AG08396 (cell line): ENCODE results near the gene C1QB.

ENCODE experiments used
- DNase-seq: peaks from one replicate; pipeline ENCODE4 v3.0.0; 2012; ENCODE audit warnings: low spot score, mixed read lengths

The C1QB gene, protein sequence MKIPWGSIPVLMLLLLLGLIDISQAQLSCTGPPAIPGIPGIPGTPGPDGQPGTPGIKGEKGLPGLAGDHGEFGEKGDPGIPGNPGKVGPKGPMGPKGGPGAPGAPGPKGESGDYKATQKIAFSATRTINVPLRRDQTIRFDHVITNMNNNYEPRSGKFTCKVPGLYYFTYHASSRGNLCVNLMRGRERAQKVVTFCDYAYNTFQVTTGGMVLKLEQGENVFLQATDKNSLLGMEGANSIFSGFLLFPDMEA

DNA sequence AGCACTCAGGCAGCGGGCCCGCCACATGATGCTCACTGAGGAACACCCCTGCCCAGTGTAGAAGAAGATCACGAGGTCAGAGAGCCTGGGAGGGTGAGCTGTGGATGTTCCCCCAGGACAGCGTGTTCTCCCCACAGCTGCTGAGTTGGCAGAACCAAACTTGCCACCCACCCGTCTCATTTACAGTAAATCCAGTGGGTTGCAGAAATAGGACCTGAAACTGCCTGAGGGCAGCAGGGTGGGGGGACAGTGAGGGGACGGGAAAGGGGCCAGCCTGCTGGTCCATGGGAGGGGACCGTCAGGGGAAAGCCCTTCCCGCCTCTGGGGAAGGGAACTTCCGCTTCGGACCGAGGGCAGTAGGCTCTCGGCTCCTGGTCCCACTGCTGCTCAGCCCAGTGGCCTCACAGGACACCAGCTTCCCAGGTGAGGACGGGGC is at the start of gene C1QB:
TSS of gene C1QB (plus strand) at position 356 of the 436 bp plus-strand sequence. CDS start 6,227 bp downstream, outside the sequence.
- DNase-seq: no peak

DNA sequence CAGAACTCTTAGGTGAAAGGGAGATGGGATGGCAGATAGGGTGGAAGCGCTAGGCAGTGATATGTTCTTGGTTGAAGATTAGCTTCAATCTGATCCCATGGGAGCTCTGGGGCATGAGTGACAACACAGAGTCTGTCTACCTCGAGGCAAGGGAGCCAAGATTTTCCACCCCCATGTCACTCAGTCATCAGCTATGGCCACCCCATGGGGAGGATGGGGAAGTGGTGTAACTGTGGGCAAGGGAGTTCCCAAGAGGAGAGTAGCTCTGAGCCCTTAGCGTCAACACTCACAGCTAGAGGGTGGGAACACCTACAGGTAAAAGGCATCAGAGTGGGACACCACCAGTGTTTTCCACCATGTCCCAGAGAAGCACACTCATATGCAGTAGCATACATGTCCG is 46.9 kb upstream of the C1QB start:
- no peak for DNase-seq

DNA sequence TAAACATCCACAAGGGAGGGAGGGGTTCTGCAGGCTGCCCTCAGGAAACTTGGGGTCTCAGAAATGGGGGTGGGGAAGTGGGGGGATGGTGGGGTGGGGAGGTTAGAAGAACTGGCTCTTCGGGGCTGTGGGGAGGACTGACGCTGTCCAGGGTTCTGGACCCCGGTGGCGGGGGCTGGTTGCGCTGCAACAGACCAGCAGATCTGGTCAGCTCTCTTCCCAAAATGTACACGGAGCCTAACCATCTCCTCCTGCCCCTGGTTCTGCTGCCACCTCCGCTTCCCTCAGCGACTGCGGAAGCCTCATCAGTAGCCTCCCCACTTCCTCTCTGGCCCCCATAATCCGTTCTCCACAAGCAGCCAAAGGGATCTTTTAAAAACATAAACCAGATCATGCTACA is 45.9 kb upstream of the C1QB start:
- peak; percentile 40 for DNase-seq

DNA sequence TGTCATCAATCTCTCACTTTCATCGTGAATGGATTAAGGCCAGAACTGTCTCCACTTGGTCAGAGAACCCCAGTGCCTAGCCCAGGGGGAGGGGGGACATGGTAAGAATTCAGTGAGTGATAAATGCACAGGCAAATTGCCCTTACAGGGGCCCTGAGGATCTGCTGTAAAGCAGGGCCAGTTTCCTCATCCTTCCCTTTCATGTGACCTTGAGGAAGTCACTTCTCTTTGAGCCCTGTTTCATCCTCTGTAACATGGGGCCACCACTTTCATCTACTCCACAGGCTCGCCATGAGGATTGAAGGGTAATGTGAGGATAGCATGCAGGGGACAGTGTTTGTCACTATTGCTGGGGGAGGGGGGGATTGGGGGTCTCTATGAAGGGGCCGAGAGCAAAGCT is 44.7 kb upstream of the C1QB start:
- no peak for DNase-seq

DNA sequence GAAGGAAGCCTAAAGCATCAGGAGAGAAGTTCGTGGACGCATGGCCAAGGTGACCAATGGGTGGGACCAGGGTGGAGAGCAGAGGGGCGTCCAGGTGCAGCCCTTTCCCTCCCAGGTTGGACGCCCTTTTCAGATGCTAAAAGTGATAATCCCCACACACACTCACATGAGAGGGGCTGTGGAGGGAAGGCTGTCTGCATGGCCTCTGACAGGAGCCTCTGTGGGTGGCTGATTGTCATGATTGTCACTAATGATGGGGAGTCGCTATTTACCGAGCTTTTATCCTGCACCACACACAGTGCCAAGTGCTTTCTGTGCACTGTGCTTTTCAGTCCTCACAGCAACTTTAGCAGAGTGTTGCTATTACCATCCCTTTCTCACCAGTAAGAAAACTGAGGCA is 43.7 kb upstream of the C1QB start:
- DNase-seq: no peak

DNA sequence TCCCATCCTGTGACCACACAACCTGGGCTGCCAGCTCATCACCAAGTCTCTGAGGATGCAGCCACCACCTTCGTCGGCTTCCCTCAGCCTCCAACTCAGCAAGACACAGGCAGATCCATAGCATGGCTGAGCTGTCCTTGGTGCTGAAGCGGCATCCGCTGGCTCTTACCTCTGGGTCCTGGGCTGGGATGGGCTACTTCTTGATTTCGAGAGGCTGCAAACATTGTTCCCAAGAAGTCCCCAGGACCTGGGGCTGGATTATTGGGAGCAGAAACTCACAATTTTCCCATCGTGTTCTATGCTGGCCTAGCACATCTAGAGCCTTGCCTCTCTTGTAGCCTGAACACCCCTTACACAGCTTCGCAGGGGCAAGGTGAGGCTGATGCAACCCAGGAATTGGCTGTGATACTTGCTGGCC is 41.5 kb upstream of the C1QB start:
- peak; percentile 56 for DNase-seq

DNA sequence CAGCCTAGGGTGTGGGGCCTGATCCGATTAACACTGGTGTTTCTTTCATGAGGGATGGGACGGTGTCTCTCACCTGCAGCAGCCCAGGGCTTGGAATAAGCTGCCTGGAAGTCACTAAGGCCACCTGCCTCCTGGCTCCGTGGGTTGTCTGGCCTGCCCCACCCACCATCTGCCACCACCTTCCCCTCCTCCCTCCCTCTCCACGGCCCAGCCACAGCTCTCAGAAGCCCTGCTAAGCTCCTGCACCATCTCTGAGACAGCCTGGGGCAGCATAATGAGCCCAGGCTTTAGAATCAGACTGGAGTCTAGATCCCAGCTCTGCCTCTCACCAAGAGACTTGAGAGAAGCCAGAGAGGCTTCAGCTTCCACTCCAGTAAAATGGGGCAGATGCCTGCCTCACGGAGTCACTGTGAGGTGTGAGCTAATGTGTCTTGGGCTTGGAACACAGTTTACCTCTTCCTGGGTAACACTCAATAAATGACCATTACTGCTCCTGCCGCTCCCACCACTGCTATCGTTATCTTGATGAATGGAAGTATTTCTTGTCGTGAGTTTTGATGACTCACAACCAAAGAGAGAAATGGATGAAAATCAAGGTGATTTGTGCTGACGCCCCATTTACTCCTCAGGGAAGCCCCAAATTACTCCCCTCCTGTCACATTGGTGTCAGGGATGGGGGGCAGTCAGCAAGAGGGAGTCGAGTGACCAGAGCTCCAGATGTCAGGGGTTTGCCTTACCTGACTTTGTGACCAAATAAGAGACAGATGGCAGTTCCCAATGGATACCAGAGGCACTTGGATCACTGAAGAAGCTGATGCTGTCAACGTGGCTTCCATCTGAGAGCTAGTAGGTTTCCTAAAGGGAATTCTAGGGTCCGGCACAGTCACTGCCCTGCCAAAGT is 40.1 kb upstream of the C1QB start:
- DNase-seq: no peak

DNA sequence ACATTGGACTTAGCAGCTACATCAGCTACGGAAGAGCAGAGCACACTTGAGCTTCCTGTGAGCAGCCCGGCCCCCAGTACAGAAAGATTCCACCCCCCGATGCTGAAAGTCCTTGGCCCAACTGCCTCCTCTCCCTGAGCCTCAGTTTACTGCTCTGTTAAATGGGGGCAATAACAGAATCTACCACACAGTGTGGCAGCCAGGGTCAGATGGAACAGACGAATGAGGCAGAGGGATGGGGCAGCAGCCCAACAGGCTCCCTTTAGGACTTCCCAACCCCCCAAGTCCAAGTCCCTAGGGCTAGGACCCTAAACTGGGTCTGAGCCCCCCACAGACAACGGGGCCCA is 39.5 kb upstream of the C1QB start:
- DNase-seq: no peak

DNA sequence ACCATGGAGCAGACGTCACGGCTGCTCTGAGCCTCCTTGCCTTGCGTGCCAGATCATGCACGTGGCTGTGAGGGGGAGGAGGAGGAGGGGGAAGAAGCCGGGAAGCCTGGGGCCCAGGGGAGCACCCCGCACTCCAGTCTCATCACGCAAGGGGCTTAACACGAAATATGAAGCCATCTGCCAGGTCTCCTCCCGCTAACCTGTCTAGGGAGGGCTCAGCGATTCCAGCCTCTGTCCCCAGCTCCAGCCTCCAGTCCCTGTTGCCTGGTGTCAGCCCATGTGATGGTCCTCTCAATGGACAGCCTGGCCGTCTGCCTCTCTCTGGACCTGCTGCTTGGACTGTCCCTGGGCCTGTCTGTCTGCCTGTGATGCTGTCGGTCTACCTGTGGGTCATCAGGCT is 39.1 kb upstream of the C1QB start:
- DNase-seq: no peak

DNA sequence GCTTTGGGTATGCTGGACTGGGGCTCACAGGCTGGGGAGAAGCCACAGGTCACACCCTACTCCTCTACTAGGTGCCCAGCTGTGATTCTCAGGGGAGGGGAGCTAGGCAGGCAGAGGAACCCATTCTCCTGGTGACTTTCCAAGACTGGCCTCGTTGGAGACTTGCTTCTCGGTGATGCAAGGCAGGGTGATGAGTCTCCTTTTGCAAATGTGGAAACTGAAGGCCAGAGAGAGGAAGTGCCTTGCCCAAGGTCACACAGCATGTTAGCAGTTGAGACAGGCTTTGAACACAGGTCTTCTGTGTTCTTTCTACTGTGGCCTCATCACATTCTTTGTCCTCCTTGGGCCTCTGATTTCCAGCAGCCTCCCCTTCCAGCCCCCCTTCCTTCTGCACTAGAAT is 37.1 kb upstream of the C1QB start:
- no peak for DNase-seq

DNA sequence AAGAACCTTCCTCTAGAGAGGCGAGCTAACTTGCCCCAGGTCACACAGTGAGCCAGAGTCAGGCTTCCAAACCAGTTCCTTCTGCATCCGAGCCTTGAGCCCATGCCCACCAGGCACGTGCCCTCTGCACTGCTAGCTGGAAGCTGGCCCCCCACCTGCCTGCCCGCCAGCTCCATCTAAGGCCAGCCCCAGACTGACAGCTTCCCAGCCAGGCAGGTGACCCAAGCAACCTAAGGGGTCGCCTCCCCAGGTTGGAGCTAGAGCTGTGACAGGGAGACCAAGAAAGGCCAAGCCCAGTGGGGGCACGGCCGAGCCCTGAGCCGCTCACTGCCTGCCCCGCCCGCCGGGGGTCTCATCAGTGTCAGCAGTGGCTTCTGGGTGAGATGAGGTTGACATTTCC is 36.5 kb upstream of the C1QB start:
- no peak for DNase-seq

DNA sequence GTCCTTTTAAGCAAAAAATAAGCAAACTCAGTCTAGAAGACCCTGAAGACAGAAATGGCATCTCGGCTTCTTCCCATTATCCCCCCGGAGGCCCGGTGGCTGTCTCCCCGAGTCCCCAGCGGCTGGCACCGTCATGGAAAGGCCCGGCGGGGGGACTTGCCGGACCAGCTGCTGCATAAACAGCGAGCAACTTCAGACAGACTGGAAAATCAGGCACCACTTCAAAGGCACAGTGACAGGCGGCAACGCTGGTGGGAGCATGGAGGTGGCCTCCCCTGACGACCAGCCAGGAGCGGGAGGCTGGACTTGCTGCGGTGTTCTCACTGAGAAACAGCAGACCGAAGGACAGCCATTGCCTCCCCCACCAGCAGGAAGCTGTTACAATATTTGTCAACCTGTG is 35.0 kb upstream of the C1QB start:
- DNase-seq: no peak

DNA sequence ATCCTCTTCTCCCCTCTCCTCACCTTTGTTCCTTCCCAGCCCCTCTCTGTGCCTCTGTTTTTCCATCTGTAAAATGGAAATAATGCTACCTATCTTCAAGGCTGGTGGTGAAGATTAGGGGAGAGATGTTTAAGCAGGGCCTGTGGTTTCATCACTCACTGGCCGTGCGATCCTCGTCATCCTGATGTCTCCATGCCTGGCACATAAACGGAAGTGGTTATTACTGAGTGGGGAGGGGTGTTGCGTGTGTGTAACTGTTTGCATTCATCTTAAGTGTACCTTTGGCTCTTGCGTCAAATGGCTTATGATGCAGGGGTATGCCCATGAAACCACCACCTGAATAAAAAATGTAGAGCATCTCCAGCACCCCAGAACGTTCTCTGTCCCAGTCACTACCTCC is 33.8 kb upstream of the C1QB start:
- DNase-seq: no peak

DNA sequence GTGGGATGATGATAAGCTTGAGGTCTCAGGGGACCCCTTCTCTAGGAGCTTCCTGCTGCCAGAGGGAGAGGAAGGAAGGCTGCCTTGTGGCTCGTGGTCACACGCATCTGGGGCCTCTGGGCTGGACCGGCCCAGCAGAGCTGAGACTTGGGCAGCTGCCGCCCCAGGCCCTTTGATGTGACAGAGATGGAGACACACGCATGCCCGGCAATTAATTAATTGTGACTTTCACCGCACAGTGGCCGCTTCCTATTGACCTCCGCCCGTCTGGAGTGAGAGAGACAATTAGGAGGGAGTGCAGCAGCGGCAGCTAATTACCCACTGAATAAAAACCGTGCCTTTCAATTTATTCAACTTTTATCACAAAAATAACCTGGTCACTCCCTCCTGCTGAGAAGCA is 33.2 kb upstream of the C1QB start:
- no peak for DNase-seq

DNA sequence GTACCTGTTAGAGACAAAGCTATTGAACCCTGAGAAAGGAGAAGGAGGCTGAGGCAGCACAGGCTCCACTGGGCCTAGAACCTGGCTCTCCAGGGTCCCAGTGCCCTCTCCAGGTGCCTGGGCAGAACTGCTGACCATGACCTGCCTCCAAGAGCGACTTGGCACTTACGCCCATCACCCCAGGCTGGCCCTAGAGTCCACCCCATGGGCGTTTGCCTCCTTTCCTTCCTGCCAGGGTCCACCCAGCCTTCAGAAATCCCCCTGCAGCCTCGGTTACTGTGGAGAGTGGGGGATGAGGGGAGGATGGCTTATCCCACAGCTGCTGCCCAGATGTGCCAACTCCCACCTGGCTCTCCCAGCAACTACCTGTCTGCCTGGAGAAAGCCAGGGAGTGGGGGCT is 31.3 kb upstream of the C1QB start:
- DNase-seq: no peak

DNA sequence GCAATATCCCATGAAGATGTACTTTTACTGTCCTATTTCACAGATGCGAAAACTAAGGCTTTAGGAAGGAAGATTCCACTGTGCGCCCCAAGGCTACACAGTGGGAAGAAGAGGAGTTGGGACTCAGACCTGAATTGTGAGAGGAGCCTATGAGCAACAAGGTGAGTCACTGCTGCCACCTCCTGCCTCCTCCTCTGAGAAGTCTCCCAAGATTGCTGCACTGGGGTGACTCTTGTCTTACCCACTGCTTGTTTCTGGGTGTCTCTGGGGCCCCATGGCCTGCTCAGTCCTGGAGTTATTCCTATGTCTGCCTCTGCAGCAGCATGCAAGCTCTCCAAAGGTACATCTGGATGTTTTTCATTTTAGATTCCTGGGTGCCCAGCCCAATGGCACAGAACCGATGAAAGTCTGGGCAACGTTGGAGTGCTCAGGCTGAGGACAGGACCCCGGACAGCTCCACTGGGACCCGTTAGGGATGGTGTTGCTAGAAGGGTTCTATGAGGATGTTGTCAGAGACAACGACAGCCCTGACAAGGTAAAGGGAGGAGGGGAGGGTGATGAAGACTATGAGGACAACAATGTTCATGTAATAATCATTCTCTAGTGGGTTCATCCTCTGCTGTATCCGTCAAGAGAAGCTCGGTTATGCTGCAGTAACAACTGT is 27.6 kb upstream of the C1QB start:
- DNase-seq: no peak

DNA sequence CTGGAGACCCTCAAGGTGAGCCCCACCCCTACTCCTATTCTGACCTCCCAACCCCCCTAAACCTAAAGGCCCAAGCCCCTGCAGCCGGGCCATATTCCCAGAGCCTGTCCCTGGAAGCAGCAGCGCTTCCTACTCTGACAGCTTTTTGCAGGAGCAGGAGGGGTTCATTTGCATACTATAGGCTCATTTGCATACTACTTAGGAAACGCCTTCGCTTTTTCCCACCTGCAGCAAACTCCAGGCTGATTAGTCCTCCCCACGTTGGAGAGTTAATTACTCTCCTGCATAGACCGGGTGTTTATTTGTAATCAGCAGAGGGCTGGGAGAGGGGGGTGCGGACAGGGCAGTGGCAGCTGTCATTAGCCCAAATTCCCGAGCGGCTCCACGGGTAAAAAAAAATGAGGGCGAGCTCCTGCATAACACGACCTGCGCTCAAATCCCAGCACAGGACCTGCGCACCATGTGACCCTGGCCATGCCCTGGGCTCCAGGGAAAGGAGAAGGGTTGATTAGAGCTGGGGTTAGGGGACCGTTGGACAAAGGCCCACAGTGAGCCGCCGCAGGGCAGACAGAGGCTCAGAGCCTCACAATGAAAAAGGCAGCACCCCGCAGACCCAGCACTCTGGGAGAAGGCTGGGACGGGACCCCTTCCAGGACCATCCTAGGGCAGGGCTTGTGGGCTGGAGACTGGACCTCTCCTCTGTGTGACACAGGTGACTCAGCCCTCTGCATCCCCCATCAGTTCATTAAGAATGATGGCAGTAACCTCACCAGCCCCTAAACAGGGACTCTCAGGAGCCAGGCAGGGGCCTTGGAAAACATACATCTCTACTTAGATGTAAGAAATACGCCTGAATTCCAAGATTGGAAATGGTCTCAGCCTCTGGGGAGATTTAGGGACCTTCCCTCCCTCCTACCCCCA is 26.5 kb upstream of the C1QB start:
- no peak for DNase-seq

DNA sequence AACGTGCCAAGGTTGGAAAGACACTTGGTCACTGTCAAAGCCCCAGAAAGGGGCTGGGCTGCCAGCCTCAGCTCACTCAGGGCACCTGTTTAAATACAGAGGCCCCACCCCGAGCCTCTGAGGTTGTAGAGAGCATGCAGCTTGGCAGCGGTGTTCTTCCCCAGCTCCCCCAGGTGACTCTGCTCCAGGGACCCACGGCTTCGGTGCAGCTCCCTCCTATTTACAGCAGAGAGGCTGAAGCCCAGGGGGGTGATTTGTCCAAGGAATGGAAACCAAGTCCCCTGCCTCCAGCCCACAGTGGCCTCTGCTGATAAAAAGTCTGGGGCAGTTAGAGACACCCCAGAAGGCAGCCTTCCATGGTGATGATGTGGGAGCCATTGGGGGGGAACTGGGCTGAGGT is 25.7 kb upstream of the C1QB start:
- DNase-seq: no peak

DNA sequence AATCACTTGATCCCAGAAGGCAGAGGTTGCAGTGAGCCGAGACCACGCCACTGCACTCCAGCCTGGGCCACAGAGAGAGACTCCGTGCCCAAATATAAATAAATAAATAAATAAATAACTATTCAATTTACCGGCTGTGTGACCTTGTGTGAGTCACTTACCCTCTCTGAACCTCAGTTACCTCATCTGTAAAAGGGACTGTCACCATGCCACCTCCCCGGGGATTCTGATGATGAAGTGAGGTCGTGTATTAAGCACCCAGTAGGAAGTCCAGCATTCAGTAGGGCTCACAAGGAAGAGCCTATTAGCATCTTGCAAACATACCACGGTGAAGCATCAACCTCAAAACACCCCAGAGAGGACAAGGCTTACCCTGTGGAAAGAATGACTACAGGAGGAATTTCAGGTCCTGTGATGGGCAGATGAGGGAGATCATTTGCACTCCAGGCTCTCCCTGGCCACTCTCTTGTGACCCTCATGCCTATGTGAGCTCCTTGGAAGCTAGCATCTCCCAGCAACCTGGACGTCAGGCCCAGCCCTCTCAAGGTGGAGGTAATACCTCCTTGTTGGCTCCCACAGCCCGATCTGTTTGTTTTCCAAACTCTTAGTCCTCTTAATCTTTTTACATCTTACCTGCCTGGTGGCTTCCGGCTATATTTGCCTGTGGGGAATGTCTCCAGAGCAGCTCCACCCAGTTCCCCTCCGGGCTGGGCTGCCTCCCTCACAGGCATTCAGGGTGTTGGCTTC is 24.2 kb upstream of the C1QB start:
- no peak for DNase-seq

DNA sequence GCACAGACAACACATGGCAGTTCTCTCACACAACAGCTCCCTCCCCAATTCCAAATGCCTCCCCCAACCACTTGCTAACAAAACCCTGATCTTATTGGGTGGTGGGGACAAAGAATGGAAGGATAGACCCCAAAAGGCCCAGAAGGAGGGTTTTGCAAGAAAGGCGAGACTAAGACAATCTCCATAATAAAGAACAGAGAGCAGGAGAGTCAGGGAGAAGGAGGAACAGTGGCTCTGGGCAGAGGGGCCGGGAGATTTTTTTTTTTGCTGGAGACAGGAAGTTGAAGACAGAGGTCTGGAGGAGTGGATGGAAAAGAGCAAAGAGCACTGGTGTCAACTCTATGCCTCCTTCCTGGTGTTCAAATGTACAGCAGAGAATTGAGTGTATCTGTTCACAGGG is 23.1 kb upstream of the C1QB start:
- DNase-seq: no peak
